ENCODE results near the gene TSPAN15.
A peak's percentile ranks its signal among the peaks of the same experiment; 100 is the strongest.
"Not testable (repeated sequence)": the region's sequence is repeated elsewhere in the genome, so short reads cannot be mapped to it uniquely, and the experiment has no call there.

Gene TSPAN15

GRCh38 chr10:69504576-69505250, 53.4 kb downstream of the TSPAN15 start:
- no peak for DNase-seq

- DNase-seq, result no peak
Observed at GRCh38 chr10:69505636-69506318, 54.5 kb downstream of the TSPAN15 start.

DNA sequence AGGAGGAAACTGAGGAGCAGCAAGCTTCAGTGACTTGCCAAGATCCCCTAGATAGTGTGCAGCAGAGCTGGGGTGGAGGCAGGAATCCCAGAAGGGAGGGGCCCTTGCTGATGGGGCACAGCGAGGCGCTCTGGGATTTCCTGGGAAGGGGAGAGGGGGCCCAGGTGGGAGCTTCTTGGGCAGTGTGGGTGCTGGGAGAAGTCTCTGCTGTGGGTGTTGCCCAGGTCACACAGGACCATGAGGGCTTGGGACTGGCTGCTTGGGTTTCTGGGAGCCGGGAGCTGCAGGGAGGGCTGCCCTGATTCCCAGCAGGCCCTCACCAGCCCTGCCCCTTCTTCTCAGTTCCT, 55.2 kb downstream of the TSPAN15 start:
- DNase-seq, result no peak

DNA sequence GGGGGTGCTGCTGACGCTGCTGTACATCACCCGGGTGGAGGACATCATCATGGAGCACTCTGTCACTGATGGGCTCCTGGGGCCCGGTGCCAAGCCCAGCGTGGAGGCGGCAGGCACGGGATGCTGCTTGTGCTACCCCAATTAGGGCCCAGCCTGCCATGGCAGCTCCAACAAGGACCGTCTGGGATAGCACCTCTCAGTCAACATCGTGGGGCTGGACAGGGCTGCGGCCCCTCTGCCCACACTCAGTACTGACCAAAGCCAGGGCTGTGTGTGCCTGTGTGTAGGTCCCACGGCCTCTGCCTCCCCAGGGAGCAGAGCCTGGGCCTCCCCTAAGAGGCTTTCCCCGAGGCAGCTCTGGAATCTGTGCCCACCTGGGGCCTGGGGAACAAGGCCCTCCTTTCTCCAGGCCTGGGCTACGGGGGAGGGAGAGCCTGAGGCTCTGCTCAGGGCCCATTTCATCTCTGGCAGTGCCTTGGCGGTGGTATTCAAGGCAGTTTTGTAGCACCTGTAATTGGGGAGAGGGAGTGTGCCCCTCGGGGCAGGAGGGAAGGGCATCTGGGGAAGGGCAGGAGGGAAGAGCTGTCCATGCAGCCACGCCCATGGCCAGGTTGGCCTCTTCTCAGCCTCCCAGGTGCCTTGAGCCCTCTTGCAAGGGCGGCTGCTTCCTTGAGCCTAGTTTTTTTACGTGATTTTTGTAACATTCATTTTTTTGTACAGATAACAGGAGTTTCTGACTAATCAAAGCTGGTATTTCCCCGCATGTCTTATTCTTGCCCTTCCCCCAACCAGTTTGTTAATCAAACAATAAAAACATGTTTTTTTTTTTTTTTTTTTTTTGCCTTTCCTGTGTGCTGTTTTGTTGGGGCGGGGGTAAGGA, 55.8 kb downstream of the TSPAN15 start:
- DNase-seq, result peak in 1 of 3 donors; percentile 8

- no peak for DNase-seq
Observed at GRCh38 chr10:69508738-69509340, 57.6 kb downstream of the TSPAN15 start.

GRCh38 chr10:69512901-69513300, 61.6 kb downstream of the TSPAN15 start:
- DNase-seq, result peak in 2 of 3 donors; percentile 13 to 20

- DNase-seq, result no peak
Observed at GRCh38 chr10:69513617-69514016, 62.4 kb downstream of the TSPAN15 start.

DNA sequence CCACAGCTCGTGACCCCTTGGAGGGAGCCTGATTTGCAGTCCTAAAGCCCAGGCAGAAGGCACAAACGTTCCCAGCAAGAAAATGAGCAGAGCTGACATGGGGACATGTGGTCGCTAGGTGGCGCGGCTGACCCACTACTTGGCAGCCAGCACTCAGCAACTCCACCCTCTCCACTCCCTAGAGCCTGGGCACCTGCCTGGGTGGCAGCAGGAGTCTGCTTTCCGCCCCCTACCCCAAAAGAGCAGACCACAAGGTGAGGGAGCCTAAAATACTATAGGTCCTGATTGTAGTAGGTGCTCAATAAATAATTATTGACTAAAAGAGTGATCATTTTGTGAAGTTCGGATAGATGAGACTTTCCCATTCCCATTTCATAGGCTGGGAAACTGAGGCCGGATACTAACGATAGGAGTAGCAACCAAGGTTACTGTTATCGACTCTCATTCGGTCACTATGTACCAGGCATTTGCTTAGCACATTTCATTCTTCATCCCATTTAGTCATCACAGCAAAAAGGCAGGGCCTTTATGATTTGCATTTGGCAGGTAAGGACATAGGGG, 64.5 kb downstream of the TSPAN15 start:
- DNase-seq, result peak; percentile 75 to 88 (median 83)

- peak in 1 of 3 donors; percentile 9 for DNase-seq
Observed at GRCh38 chr10:69516316-69516715, 65.1 kb downstream of the TSPAN15 start.

DNA sequence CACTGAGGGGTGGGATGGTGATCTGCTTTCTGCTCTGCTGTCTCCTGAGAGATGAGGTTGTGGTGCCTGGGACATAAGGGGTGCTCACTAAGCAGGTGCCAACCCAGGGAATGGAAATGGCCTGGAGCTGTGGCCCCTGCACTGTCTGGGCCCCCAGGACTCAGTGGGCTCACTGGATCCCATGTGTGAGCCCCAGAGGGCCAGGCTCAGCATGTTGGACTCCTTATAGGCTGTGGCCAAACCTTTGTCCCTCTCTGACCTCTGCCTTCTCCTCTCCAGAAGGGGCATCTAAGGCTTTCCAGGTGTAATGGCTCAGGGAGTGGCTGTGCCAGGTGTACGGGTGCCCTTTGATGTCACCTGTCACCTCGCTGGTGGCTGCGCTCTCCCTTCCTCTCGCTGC, 65.5 kb downstream of the TSPAN15 start:
- no peak for DNase-seq

- no peak for DNase-seq
Observed at GRCh38 chr10:69517271-69517848, 66.1 kb downstream of the TSPAN15 start.

GRCh38 chr10:69527961-69528360, 76.7 kb downstream of the TSPAN15 start:
- no peak for DNase-seq

DNA sequence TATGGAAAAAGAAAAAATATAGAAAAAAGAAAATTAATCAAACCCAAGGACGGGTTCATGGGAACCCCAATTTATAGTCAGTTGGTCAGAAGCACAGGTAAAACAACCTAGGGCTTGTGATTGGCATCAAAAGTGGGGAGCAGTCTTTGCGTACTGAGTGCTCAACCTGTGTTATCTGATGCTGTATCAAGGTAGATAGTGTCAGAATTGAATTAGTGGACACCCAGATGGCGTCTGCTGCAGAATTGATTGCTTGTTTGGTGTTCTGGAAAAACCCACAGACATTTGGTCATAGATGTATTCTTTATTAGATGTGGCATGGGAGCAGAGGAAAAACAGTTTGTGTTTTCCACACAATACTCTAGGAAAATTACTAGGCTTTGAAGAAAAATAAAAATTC, 82.4 kb downstream of the TSPAN15 start:
- DNase-seq, result no peak

GRCh38 chr10:69536521-69536920, 85.3 kb downstream of the TSPAN15 start:
- not testable (repeated sequence) for DNase-seq

- DNase-seq, result no peak
Observed at GRCh38 chr10:69537449-69537848, 86.2 kb downstream of the TSPAN15 start.

DNA sequence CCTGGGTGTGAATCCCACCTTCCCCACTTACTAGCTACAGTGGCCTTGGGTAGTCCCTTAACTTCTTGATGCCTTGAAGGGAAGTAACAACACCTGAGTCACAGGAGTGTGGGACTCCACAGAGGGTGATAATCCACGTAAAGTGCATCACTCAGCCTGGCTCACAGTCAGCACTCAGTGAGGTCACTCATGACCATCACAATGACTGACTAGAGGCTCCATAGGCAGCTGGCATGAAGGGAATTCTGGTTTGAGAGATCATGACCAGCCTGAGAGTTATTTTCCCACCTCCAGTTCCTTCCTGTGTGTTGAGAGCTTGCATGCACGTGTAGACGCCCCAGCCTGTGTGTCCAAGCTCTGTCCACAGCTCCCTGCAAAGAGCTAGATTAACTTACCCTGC, 87.2 kb downstream of the TSPAN15 start:
- DNase-seq, result no peak

- no peak for DNase-seq
Observed at GRCh38 chr10:69541463-69541862, 90.2 kb downstream of the TSPAN15 start.

DNA sequence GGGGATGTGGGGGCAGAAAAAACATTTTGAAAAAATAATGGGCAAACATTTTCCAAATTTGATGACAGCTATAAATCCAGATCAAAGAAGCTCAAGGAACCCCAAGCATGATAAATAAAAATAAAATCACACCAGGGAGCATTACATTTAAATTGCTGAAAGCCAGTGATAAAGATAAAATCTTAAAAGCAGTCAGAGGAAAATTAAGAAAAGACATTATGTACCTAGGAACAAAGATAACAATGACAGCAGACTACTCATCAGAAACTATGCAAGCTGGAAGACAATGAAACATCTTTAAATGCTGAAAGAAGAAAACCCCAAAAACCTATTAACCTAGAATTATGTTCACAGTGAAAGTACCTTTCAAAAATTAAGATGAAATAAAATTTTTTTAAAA, 98.7 kb downstream of the TSPAN15 start:
- no peak for DNase-seq

GRCh38 chr10:69552268-69552667, 101.0 kb downstream of the TSPAN15 start:
- DNase-seq, result no peak

GRCh38 chr10:69553328-69553727, 102.1 kb downstream of the TSPAN15 start:
- DNase-seq, result no peak

- no peak for DNase-seq
Observed at GRCh38 chr10:69554611-69555010, 103.3 kb downstream of the TSPAN15 start.

Measured in suppressor macrophage treated with lipopolysaccharide for 1 hour (primary cell).